Inflammatory macrophage treated with lipopolysaccharide for 1 hour (primary cell): ENCODE measurements around the gene PSMD14.
"Not testable (repeated sequence)": the region's sequence is repeated elsewhere in the genome, so short reads cannot be mapped to it uniquely, and the experiment has no call there.

ENCODE experiments used
- DNase-seq, 2 donors: peaks; one replicate each; pipeline ENCODE4 v3.0.0-alpha.2; 2020 to 2022

The PSMD14 gene

DNA sequence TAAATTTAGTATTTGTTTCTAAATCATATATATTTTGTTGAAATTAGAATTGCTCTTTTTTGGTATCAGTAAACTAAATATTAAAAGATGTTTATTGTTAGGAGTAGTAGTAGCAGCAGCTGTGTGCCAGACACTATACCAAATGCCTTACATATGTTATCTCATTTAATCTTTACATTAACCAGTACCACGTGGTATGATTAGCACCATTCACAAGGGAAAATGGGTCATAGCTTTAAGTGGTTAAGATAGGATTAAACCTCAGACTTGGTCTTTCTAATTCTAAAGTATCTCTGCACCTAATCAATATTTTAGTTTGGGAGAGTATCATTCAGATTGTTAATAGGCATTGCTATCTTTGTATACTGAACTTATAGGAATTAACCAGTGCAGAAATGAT lies 29.0 kb downstream of the PSMD14 start:
- DNase-seq, result no peak

- not testable (repeated sequence) for DNase-seq
Observed at GRCh38 chr2:161339532-161339931, 31.3 kb downstream of the PSMD14 start.

GRCh38 chr2:161340930-161341413 lies 32.7 kb downstream of the PSMD14 start:
- DNase-seq, result not testable (repeated sequence)

DNA sequence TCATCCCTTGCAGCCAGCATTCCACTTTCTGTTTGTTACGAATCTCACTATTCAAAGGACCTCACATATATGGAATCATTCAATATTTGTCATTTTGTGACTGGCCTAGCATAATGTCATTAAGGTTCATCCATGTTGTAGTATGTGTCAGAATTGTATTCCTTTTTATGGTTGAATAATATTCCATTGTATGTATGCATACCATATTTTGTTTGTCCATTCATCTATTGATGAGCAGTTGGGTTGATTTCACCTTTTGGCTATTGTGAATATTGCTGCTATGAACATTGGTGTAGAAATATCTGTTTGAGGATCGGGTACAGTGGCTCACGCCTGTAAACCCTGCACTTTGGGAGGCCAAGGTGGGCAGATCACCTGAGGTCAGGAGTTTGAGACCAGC lies 35.0 kb downstream of the PSMD14 start:
- DNase-seq, result no peak

GRCh38 chr2:161344692-161345091 lies 36.5 kb downstream of the PSMD14 start:
- DNase-seq, result no peak

GRCh38 chr2:161351678-161352077 lies 43.5 kb downstream of the PSMD14 start:
- DNase-seq, result no peak

DNA sequence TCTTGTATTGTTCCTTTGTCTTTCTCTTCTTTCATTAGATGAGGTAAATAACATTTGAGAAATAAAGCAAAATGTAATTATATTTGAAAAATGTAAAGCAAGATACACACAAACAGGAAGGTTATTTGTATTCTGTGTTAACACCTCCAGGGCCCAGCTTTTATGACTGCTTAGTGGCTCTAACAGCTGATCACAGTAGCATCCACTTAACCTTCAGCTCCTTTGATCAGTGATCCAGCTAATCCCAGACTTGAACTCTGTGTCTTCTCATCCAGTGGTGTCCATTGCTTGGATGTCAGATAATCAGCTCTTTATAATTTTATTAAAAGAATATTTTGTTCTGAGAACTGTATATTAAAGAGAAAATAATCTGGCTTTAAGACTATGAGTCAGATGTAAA lies 44.5 kb downstream of the PSMD14 start:
- no peak for DNase-seq

DNA sequence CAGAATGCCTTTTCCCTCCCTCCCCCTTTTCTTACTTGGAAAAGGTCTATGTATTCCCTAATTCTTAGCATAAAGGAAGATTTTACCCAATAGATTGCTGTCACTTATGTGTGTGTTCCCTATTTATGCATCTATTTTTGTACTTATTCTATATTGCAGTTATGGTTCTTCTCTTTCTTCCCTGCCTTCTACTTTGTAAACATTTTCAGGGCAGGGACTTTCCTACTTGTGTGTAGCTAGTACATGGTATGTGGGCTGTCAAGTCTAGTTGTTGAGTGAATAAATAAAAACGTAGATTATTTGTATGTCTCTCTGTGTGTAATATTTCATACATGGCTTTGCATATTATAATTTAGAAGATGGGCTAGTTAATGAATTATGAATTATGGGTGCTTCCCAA lies 45.3 kb downstream of the PSMD14 start:
- DNase-seq, result peak in 1 of 2 donors; percentile 10

GRCh38 chr2:161354106-161354505 lies 45.9 kb downstream of the PSMD14 start:
- DNase-seq, result no peak

GRCh38 chr2:161355106-161355505 lies 46.9 kb downstream of the PSMD14 start:
- DNase-seq, result no peak

GRCh38 chr2:161355983-161356382 lies 47.8 kb downstream of the PSMD14 start:
- no peak for DNase-seq

- DNase-seq, result no peak
Observed at GRCh38 chr2:161357097-161357496, 48.9 kb downstream of the PSMD14 start.

DNA sequence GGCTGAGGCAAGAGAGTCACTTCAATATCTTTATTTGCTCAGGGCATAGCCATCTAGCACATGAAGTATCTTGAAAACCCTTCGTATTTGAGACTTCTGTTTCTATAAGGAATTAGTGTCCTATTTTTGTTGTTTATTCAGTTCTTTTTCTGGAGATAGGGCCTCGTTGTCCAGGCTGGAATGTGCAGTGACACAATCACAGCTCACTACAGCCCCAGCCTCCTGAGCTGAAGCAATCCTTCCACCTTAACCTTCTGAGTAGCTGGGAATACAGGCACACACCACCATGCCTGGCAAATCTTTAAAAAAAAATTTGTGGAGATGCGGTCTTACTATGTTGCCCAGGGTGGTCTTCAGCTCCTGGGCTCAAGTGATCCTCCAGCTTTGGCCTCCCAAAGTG lies 50.6 kb downstream of the PSMD14 start:
- DNase-seq, result no peak

- not testable (repeated sequence) for DNase-seq
Observed at GRCh38 chr2:161360095-161360654, 52.0 kb downstream of the PSMD14 start.

DNA sequence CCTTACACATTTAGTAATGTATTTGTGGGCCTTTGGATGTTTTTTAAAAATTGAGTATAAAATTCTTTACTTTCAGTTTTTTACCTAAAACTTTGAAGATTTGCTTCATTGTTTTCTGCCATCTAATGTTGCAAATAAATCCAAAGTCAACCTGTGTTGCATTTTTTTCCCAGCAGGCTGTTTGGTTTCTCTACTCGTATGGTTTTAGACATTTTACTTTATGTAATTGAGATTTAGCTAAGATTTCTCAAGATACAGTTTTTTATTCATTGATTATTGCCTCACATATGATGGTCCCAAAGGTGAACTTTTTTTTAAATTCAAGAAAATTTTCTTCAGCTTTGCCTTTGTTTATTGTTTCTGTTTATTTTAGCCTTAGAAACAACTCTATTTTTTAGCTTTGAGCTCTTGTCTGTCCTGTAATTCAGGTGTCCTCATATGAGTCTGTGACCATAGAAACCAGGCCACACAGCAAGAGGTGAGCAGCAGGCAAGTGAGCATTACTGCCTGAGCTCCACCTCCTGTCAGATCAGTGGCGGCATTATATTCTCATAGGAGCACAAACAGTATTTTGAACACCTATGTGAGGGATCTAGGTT lies 54.4 kb downstream of the PSMD14 start:
- DNase-seq, result no peak

DNA sequence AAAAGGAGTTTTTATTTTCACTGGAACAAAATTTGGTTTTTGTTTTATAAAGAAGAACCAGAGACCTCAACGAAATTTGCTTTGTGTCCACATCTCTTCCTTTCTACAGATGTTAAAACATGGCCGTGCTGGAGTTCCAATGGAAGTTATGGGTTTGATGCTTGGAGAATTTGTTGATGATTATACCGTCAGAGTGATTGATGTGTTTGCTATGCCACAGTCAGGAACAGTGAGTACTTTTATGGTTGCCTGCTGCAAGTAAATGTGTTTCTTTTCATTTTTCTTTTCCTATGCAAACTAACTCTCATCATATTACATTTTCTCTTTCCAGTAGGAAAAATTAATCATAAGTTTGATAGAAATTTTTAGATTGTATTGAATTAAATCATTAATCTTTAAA lies 59.5 kb downstream of the PSMD14 start:
- no peak for DNase-seq

- DNase-seq, result no peak
Observed at GRCh38 chr2:161369311-161369710, 61.1 kb downstream of the PSMD14 start.

DNA sequence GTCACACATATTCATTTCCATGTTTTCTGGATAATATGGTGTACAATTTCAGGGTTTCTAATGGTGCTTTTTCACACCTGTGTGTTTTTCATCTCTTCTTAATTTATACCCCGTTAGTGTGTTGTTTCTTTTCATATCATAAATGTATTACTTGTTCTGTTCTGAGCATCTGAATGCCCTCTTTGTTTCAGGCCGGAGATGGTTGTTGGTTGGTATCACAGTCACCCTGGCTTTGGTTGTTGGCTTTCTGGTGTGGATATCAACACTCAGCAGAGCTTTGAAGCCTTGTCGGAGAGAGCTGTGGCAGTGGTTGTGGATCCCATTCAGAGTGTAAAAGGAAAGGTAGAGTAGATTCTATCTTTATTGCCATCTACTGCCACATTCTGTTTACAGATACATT lies 62.8 kb downstream of the PSMD14 start:
- no peak for DNase-seq

GRCh38 chr2:161371869-161372268 lies 63.6 kb downstream of the PSMD14 start:
- no peak for DNase-seq

- DNase-seq, result no peak
Observed at GRCh38 chr2:161373942-161374341, 65.7 kb downstream of the PSMD14 start.

DNA sequence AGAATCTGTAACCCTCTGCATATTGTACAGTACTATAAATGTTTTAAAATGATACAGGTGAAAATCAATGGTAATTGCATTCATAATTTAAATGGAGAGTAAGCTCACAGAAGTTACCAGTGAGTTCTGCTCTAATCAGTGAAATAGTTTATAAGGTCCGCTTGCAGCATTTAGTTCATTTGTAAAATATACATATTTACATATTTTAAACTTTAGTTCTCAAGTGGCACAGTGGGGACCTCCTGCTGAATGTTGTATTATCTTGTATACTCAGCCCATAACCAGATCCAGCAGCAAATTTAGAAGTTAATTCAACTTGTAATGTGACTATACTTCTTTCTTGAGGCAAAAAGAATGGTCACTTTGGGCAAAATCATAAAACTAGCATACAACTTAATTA lies 66.2 kb downstream of the PSMD14 start:
- DNase-seq, result no peak

GRCh38 chr2:161379740-161380139 lies 71.5 kb downstream of the PSMD14 start:
- no peak for DNase-seq

- no peak for DNase-seq
Observed at GRCh38 chr2:161381546-161381945, 73.3 kb downstream of the PSMD14 start.

- DNase-seq, result no peak
Observed at GRCh38 chr2:161382747-161383146, 74.5 kb downstream of the PSMD14 start.

- no peak for DNase-seq
Observed at GRCh38 chr2:161384864-161385263, 76.6 kb downstream of the PSMD14 start.
